K562 (cell line): ENCODE measurements around the gene CENPX. TPM values are rescaled to one million over a fixed set of nuclear protein-coding genes. Genes with fewer than 3 reads are reported as not detected.

ENCODE experiments used
- CHD4 ChIP-seq: fragments of 200-600 bp; sonication (generic); IDR thresholded peaks from 3 replicates; pipeline ENCODE4 v1.6.1; 2012; ENCODE audit warnings: low read depth, mild to moderate bottlenecking, mixed read lengths, low read length, inconsistent platforms; ENCODE audit not compliant: insufficient read depth, insufficient replicate concordance, poor library complexity, severe bottlenecking
- CSDE1 ChIP-seq, 2 experiments: fragments of 450-650 bp; IDR thresholded peaks; 2 replicates each; pipeline ENCODE4 v1.6.1; 2016; ENCODE audit warnings: mild to moderate bottlenecking in 1 of 2
- ESRRB ChIP-seq: fragments of 250-450 bp; sonication (Bioruptor Pico); IDR thresholded peaks from 2 replicates; pipeline ENCODE4 v1.5.0; 2020; ENCODE audit warnings: mild to moderate bottlenecking, moderate library complexity, borderline replicate concordance
- FOXA1 ChIP-seq: fragments of 450-650 bp; IDR thresholded peaks from 2 replicates; pipeline ENCODE4 v1.6.1; 2016; ENCODE audit warnings: mild to moderate bottlenecking, borderline replicate concordance
- HDAC1 ChIP-seq, 2 experiments: fragments of 450-650 bp; IDR thresholded peaks; 2 replicates each; pipeline ENCODE4 v1.6.1; 2016 to 2017; ENCODE audit warnings: inconsistent platforms in 1 of 2, mild to moderate bottlenecking in 1 of 2, moderate library complexity in 1 of 2
- MYC ChIP-seq, 2 experiments: fragments of 250-450 bp in 1 of 2; sonication (Bioruptor Pico) in 1 of 2; IDR thresholded peaks; 2 replicates each; pipeline versions ENCODE4 v1.5.1 to v1.6.1; 2012 to 2021; ENCODE audit warnings: low read depth in 2 of 2, borderline replicate concordance in 1 of 2, improper control_type of control experiment in 1 of 2, low read length in 1 of 2, mild to moderate bottlenecking in 1 of 2, moderate library complexity in 1 of 2
- NR3C1 ChIP-seq: sonication (generic); formaldehyde crosslinking; IDR thresholded peaks from 2 replicates; pipeline ENCODE4 v1.8.1; 2022; ENCODE audit warnings: missing genetic modification reagents
- RFX5 ChIP-seq: IDR thresholded peaks from 2 replicates; pipeline ENCODE4 v1.6.1; 2011; ENCODE audit warnings: low read depth, mild to moderate bottlenecking, improper control_type of control experiment, low read length
- SREBF2 ChIP-seq: sonication (generic); formaldehyde crosslinking; IDR thresholded peaks from 2 replicates; pipeline ENCODE4 v1.4.0; 2020; ENCODE audit warnings: mild to moderate bottlenecking, missing genetic modification reagents
- U2AF1 ChIP-seq: fragments of 200-400 bp; formaldehyde crosslinking; optimal IDR thresholded peaks from 2 replicates; pipeline ENCODE3; 2017; ENCODE audit warnings: mild to moderate bottlenecking, low read depth, low read length, moderate library complexity
- ZNF12 ChIP-seq: sonication (generic); formaldehyde crosslinking; IDR thresholded peaks from 2 replicates; pipeline ENCODE4 v1.4.0; 2020; ENCODE audit warnings: mild to moderate bottlenecking, missing genetic modification reagents
- ZNF316 ChIP-seq: fragments of 450-650 bp; IDR thresholded peaks from 2 replicates; pipeline ENCODE4 v1.6.1; 2016
- ZNF436 ChIP-seq: fragments of 250-450, 450-650 bp; sonication (Bioruptor Pico); formaldehyde crosslinking; IDR thresholded peaks from 2 replicates; pipeline ENCODE4 v1.7.0; 2020; ENCODE audit warnings: mild to moderate bottlenecking
- ZSCAN32 ChIP-seq: fragments of 450-650 bp; formaldehyde crosslinking; IDR thresholded peaks from 2 replicates; pipeline ENCODE4 v1.4.0; 2020; ENCODE audit warnings: mild to moderate bottlenecking, moderate library complexity
- polyA plus RNA-seq, 8 experiments: library from polyadenylated mRNA; depleted of rRNA in 4 of 8; stranded (reverse) in 5 of 8; unstranded in 3 of 8; fragments of >200 nt; fragmentation: Nextera tagmentation in 2 of 8; fragmentation: Illumina TruSeq in 1 of 8; extraction: Ambion mirVana in 2 of 8; extraction: Trizol in 1 of 8; gene quantifications; 2 replicates each; pipeline versions ENCODE4 v1.2.1 to v1.2.3, GENCODE V29; 2011 to 2014; ENCODE audit warnings: inconsistent platforms in 1 of 8, missing spikeins in 1 of 8
- total RNA-seq, 7 experiments: library from RNA; depleted of rRNA in 6 of 7; stranded (reverse); fragments of >200 nt in 6 of 7; fragmentation: Illumina TruSeq in 2 of 7; extraction: Trizol in 2 of 7; gene quantifications; 2 replicates each; pipeline versions ENCODE4 v1.2.1 to v1.2.3, GENCODE V29; 2011 to 2021; ENCODE audit warnings: low replicate concordance in 1 of 7
- TF ChIP-seq, protein P1 (sequence below): fragments of 450-650 bp; IDR thresholded peaks from 2 replicates; pipeline ENCODE4 v1.7.0; 2016; ENCODE audit warnings: borderline replicate concordance
- TF ChIP-seq, protein P2 (sequence below): fragments of 450-650 bp; formaldehyde crosslinking; IDR thresholded peaks from 2 replicates; pipeline ENCODE4 v1.4.0; 2020; ENCODE audit warnings: mild to moderate bottlenecking, moderate library complexity
- TF ChIP-seq, protein P3 (sequence below): sonication (generic); formaldehyde crosslinking; IDR thresholded peaks from 2 replicates; pipeline ENCODE4 v1.8.1; 2023; ENCODE audit warnings: mild to moderate bottlenecking, missing genetic modification reagents
- TF ChIP-seq, protein P4 (sequence below): fragments of 450-650 bp; IDR thresholded peaks from 2 replicates; pipeline ENCODE4 v1.6.1; 2017; ENCODE audit warnings: mild to moderate bottlenecking, moderate library complexity
- TF ChIP-seq, protein P5 (sequence below): sonication (generic); formaldehyde crosslinking; IDR thresholded peaks from 2 replicates; pipeline ENCODE4 v1.8.0; 2023; ENCODE audit warnings: mild to moderate bottlenecking, missing genetic modification reagents

The CENPX gene
- total and polyA plus RNA-seq, 9 of the 15 experiments (the other 6 are each of a cell fraction or from before 2014, with no cell fraction given) = 32.7 to 352 (median 127) TPM

DNA sequence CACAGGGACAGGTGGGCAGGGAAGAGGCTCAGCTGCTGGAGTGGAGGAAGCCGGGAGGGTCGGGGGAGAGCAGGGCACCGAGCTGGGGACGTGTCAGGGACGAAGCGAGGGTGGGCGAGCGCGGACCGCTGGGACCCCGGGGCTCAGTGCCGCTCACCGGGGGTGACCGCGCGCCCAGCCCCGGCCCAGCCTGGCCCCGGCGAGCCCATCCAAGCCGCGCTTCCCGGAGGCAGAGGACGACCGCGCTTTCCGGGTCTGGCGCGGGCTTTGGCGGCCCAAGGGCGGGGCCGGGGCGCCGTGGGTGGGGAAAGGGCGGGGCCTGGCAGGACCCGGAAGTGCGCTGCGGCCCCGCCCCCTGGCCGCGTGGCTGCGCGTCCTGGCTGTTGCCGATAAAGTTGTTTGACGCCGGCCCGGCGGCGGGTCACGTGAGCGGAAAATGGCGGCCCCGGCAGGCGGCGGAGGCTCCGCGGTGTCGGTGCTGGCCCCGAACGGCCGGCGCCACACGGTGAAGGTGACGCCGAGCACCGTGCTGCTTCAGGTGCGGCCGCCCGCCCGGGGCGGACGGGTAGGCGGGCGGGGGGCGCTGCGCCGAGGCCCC is 45.4 kb downstream of the CENPX start, which contains the start of gene ASPSCR1 (continued):
- TF ChIP-seq, protein P1, sequence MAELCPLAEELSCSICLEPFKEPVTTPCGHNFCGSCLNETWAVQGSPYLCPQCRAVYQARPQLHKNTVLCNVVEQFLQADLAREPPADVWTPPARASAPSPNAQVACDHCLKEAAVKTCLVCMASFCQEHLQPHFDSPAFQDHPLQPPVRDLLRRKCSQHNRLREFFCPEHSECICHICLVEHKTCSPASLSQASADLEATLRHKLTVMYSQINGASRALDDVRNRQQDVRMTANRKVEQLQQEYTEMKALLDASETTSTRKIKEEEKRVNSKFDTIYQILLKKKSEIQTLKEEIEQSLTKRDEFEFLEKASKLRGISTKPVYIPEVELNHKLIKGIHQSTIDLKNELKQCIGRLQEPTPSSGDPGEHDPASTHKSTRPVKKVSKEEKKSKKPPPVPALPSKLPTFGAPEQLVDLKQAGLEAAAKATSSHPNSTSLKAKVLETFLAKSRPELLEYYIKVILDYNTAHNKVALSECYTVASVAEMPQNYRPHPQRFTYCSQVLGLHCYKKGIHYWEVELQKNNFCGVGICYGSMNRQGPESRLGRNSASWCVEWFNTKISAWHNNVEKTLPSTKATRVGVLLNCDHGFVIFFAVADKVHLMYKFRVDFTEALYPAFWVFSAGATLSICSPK = no peak
- TF ChIP-seq, protein P2, sequence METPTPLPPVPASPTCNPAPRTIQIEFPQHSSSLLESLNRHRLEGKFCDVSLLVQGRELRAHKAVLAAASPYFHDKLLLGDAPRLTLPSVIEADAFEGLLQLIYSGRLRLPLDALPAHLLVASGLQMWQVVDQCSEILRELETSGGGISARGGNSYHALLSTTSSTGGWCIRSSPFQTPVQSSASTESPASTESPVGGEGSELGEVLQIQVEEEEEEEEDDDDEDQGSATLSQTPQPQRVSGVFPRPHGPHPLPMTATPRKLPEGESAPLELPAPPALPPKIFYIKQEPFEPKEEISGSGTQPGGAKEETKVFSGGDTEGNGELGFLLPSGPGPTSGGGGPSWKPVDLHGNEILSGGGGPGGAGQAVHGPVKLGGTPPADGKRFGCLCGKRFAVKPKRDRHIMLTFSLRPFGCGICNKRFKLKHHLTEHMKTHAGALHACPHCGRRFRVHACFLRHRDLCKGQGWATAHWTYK = peak; percentile 12; the same call in 1 of the 2 replicates
- 0 out of 2 replicates have a peak, but pooled peaks have one; percentile 15 for TF ChIP-seq NR3C1 (CRISPR knock-in tag)
- TF ChIP-seq ESRRB (CRISPR knock-in tag) = no peak
- TF ChIP-seq HDAC1 (IDR thresholded peaks at IDR 0.05) = 0 out of 4 replicates have a peak, but pooled peaks of 1 of the 2 experiments have one; percentile 12
- TF ChIP-seq, protein P3, sequence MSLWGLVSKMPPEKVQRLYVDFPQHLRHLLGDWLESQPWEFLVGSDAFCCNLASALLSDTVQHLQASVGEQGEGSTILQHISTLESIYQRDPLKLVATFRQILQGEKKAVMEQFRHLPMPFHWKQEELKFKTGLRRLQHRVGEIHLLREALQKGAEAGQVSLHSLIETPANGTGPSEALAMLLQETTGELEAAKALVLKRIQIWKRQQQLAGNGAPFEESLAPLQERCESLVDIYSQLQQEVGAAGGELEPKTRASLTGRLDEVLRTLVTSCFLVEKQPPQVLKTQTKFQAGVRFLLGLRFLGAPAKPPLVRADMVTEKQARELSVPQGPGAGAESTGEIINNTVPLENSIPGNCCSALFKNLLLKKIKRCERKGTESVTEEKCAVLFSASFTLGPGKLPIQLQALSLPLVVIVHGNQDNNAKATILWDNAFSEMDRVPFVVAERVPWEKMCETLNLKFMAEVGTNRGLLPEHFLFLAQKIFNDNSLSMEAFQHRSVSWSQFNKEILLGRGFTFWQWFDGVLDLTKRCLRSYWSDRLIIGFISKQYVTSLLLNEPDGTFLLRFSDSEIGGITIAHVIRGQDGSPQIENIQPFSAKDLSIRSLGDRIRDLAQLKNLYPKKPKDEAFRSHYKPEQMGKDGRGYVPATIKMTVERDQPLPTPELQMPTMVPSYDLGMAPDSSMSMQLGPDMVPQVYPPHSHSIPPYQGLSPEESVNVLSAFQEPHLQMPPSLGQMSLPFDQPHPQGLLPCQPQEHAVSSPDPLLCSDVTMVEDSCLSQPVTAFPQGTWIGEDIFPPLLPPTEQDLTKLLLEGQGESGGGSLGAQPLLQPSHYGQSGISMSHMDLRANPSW (CRISPR knock-in tag) = no peak
- no peak for TF ChIP-seq ZNF316
- no peak for TF ChIP-seq ZNF436
- TF ChIP-seq FOXA1 = no peak
- no peak for TF ChIP-seq RFX5
- TF ChIP-seq ZNF12 (CRISPR knock-in tag) = no peak
- TF ChIP-seq, protein P4, sequence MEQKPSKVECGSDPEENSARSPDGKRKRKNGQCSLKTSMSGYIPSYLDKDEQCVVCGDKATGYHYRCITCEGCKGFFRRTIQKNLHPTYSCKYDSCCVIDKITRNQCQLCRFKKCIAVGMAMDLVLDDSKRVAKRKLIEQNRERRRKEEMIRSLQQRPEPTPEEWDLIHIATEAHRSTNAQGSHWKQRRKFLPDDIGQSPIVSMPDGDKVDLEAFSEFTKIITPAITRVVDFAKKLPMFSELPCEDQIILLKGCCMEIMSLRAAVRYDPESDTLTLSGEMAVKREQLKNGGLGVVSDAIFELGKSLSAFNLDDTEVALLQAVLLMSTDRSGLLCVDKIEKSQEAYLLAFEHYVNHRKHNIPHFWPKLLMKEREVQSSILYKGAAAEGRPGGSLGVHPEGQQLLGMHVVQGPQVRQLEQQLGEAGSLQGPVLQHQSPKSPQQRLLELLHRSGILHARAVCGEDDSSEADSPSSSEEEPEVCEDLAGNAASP = no peak
- TF ChIP-seq CSDE1 (IDR thresholded peaks at IDR 0.05) = no peak
- TF ChIP-seq ZSCAN32 = no peak
- TF ChIP-seq, protein P5, sequence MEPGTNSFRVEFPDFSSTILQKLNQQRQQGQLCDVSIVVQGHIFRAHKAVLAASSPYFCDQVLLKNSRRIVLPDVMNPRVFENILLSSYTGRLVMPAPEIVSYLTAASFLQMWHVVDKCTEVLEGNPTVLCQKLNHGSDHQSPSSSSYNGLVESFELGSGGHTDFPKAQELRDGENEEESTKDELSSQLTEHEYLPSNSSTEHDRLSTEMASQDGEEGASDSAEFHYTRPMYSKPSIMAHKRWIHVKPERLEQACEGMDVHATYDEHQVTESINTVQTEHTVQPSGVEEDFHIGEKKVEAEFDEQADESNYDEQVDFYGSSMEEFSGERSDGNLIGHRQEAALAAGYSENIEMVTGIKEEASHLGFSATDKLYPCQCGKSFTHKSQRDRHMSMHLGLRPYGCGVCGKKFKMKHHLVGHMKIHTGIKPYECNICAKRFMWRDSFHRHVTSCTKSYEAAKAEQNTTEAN (CRISPR knock-in tag) = 0 out of 2 replicates have a peak, but pooled peaks have one; percentile 23
- TF ChIP-seq CHD4 = no peak
- TF ChIP-seq SREBF2 (CRISPR knock-in tag) = no peak
- TF ChIP-seq MYC (IDR thresholded peaks at IDR 0.05; ENCODE audit: low read depth, low read length) = peak; percentile 100
- TF ChIP-seq MYC (CRISPR knock-in tag; IDR thresholded peaks at IDR 0.05; ENCODE audit: borderline replicate concordance, low read depth) = no peak
- TF ChIP-seq U2AF1 = peak; percentile 65
